Posterior vena cava (tissue), 2 donors: ENCODE measurements around the gene CHST15. TPM values are rescaled to one million over a fixed set of nuclear protein-coding genes. Genes with fewer than 3 reads are reported as not detected.

Source experiments
- DNase-seq: peaks from one replicate; pipeline ENCODE4 v3.0.0-alpha.2; 2020; ENCODE audit warnings: low spot score
- intact Hi-C, 2 donors: fragments of 100-400 bp; cut with DNase I; formaldehyde crosslinking; loops; one replicate each; pipeline versions ENCODE4 v1.14.1 to v1.14.2; 2022 to 2023
- total RNA-seq, 2 donors: library from RNA; stranded (reverse); fragmentation: NEBNext Ultra II Directional; extraction: Animal tissue kit (Norgen Biotek cat#: 25700); gene quantifications; one replicate each; pipeline ENCODE4 v1.2.1, GENCODE V29; 2021
- donor health status: DM: yes; HTN: yes; CAD: no.
- donor health status: DM: yes; HTN: yes; CAD: no.

Gene CHST15
- total RNA-seq, 2 donors from 2014 or later, result 25.8 to 30.1 TPM

DNA sequence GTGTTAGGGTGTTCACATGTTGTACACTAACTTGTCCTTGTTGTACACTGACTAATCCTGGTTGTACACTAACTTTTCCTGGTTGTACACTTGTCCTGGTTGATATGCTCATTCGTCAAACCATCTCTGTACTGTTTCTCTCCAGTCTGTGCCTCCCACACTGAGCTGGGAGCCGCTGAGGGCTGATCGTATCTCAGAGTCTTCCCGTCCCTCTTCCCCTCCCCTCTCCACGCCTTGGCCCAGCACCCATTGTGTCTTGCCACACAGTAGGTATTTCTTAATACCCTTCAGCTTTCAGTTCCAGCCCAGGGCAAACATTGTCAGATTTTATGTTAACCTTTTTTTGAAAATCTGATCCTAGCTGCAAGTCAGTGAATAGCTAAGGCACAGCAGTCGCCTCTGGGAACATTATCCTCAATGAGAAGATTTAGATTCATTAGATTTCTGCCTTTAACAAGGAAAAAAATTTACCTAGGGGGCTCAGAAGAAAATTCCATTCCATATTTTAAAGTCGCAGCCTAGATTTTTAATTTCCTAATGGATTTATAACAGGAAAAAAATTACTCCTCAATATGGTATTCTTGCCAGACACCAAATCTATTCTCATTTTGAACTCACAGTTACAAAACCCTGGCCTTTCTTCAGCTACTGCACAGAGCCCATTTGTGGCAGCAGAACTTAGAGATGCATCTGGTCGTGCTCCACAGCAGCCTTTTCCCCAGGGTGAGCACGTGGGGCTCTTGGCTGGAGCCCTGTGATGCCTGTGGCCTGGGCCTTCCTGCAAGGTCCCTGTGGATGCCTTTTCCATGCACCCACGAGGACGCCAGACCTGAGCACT, 33.0 kb upstream of the CHST15 start:
- intact Hi-C loops, result no loop called here
- DNase-seq, result no peak

DNA sequence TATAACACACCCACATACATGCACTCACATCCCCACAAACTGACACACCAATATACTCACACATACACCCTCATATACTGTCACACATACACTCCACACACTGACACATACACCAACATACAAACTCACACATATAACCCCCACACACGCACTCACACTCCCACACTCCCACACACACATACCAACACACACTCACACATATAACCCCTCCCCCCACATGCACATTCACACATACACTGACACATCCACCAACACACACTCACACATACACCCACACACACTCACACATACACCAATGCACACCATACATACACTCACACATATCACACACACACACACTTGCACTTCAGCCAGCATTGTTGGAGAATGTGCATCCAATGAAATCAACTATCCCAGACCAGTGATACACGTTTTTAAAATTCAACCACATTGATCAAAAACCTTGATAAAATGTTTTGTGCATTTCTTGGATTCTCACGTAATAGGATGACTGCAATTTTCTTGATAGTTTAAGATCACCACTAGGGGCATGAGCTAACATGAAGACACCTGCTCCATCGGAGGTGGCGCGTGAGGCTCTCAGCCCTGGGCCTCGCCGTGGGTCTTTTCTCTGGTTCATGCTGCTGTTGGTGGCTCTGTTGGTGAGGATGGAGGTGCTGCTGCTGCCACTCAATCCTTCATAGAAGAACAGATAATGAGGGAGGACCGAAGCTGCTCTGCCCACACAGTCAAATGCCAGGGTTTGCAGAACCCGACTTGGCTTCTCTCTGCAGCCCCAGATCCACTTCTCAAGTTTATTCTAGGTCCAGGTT, 32.1 kb upstream of the CHST15 start:
- no peak for DNase-seq
- intact Hi-C loops, result no loop called here

DNA sequence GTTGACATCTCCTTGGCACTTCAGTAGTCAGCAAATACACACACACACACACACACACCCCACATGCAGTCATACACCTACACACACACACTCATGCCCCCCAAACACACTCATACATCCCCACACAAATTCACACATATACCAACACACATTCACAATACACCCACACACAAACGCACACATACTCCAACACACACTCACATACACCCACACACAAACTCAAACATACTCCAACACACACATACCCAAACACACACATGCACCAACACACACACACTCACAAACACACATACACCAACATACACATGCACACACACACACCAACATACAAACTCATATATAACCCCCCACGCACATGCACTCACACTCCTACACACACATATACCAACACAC, 31.4 kb upstream of the CHST15 start:
- intact Hi-C loops, result no loop called here
- DNase-seq, result no peak

DNA sequence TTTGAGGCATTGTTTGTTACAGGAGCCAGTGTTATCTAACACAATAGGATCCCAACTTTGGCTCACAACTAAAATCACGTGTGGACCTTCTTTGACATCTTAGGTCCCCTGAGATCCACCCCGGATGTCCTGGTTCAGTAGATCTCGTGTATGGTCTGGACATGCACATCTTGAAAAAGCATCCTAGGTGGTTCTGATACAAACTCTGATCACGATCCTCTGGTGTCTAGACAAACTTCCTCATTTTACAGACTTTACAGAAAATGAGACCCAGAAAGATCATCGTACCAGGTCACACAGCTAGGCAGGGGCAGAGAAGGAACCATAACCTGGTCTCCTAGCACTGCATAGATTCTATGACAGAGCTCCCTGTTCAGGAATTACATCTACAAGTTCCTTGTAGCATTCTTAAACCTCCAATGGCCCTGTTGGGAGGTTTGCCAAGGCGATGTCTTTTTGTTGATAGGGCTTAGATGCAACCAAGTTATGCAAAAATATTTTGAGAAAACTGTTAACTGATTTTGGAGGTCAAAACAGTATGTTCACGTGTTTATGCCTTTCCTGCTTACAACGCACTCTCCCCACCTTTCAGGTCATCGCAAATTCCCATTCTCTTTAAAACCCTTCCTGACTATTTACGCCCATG, 30.8 kb upstream of the CHST15 start:
- intact Hi-C loops, result no loop called here

DNA sequence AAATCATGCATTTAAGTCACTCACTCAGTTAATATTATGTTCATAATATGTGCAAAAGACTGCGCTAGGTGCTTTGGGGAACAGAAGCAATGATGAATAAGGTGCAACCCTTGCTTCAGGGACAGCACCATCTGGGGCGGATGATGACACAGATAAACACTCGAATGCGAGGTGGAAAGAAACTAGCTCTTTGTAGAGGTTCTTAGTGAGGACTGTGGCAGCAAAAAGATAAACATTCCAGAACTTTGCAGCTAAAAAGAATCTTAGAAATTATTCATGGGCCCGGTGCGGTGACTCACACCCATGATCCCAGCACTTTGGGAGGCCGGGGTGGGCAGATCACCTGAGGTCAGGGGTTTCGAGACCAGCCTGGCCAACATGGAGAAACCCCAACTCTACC, 29.8 kb upstream of the CHST15 start:
- intact Hi-C loops, result no loop called here
- DNase-seq, result no peak

More for the DNA sequence above, 30.8 kb upstream of the CHST15 start:
- DNase-seq, result no peak

DNA sequence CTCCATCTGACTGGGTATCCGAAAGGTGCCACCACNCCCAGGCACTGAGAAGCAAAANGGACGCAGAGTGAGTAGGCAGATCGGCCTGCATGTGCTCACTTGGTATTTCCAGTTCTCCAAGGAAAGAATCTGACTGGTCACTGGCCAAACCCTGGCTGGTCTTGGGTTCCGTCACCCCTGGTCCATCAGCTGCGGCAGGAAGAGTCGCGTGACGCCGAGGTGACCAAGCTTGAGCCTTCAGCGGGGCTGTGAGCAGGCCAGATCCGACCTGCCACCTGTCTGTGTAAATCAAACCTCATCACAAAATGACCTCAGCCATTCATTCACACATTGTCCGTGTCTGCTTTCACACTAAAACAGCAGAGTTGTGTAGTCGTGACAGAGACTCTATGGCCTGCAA, 28.8 kb upstream of the CHST15 start:
- intact Hi-C loops, result no loop called here
- DNase-seq, result no peak

DNA sequence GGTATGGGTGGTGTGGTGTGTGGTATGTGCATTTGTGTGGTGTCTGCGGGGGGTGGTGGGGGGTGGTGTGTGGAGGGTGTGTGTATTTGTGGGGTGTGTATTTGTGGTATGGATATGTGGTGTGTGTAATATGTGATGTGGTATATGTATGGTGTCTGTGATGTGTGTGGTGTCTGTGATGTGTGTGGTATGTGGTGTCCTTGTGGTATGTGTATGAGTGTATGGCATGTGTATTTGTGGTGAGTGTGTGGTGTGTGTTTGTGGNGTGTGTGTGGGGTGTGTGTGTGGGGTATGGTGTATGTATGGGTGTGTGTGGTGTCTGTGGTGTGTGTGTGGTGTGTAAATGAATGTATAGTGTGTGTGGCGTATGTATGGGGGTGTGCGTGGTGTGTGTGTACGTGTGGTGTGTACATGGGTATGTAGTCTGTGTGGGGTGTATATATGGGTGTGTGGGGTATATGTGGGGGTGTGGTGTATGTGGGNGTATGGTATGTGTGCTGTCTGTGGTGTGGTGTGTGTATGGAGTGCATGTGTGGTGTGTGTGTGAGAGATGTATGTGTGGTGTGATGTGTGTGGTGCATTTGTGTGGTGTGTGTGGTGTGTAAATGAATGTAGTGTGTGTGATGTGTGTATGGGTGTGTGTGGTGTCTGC, 27.1 kb upstream of the CHST15 start:
- DNase-seq, result no peak
- intact Hi-C loops, result no loop called here

DNA sequence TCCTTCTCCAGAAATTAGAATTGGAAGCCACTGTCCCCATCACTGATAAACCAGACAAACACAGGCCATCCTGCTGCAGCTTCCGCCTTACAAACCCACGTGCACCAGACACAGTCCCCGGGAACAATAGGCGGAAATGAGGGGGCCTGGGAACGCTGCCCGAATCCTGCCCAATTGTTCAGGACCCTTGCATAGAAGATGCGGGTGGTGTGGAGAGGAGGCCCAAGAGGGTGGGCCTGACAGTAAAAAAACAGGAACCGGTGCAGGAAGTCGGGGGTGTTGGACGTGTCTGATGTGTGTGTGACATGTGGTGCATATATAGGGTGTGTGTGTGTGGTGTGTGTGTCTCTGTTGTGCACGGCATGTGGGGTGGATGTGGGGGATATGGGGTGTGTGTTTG, 26.5 kb upstream of the CHST15 start:
- no peak for DNase-seq
- intact Hi-C loops, result no loop called here

DNA sequence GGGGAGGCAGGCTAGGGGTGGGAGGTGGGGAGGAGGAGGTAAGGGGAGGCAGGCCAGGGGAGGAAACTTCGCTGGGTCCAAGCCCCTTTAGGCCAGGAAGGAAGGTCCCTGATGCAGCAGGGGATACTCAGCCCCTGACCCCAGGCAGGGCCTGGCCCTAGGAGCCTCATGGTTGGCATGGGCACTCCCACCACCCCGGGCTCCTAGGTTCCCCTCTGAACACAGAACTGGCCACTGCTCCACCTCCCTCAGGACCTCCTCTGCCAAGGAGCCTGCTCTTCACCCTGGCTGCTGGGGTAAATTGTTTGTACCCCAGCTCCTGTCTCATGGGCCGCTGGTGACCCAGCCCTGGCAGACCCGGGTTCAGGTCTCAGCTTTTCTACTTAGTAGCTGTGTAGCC, 25.8 kb upstream of the CHST15 start:
- intact Hi-C loops, result no loop called here
- DNase-seq, result no peak

DNA sequence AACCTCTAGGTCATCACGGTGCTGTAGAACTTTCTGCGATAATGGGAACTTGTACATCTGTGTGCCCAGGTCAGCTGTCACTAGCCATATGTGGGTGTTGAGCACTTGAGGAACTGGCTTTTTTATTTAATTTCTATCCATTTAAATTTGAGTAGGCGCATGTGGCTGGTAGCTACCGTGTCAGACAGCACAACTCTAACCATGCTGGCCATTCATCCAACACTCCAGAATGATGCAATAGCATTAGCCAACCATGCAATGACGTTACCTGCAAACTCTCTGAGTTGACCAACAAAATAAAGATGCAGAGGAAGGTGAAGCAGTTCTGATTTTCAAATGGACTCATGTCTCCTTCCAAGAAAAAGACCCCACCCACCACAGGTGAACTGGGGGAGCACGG, 24.4 kb upstream of the CHST15 start:
- no peak for DNase-seq
- intact Hi-C loops, result no loop called here

DNA sequence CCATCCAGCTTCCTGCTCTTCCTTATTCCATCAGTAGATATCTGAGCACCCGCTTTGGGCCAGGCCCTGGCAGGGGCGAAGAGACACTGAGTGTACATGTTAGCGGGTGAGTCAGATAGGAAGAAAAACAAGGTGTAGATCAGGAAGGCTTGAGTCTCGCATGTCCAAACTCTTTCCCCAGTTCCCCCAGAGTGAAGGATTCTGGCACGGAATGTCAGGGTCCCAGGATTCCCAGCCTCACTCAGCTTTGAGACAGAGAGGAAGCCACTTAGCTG, 24.1 kb upstream of the CHST15 start:
- no peak for DNase-seq

DNA sequence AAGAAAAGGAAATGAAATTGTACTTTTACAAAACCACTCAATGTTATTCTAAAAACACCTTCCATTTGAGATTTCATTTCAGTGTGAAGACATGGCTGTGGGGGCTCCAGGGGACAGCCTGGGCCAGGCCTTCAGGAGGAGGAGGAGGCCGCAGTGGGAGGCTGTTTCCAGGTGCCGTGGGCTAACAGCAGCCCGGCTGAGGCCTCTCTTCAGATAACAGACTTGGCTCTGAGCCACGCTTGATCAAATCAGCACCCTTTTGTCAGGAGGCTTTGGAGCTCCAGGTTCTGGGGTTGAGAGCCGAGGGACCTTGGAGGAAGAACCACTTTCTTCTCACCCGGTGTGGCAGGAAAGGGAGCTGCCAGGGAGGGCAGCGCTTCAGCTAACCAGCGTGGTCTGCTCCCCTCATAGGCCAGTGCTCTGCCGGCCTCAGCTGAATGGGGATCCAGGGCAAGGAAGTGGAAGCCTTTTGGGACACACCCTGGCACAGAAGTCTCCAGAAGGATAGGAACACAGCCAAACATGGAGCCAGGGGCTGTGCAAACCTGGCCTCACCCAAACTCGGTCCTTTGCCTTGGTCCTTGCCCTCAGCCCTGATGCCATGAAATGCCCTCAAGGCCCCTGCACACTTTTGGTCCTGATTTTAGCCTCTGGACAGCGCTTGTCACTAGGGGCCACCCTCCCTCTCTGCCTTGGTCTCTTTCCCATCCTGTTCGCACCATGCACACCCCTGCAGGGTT, 23.5 kb upstream of the CHST15 start:
- DNase-seq, result no peak
- intact Hi-C loops, result no loop called here

More for the DNA sequence above, 24.1 kb upstream of the CHST15 start:
- intact Hi-C loops, result no loop called here

DNA sequence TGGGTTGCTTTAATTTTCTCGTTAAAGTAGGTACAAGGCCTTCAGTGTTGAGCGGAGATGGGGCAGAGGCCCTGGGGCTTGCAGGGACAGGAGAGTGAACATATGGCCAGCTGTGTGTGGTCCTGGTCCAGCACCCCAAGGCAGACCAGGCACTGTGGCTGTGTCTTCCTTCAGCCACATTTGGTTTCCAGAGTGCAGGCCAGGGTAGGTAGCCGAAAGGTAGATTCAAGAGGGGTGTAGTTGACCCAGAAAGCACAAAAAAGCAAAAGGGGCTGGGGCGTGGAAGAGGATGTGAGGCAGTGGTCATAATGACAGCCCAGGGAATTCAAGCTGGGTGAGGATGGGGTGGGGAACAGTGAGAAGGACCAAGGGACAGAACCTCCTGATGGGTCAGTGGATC, 21.3 kb upstream of the CHST15 start:
- no peak for DNase-seq
- intact Hi-C loops, result no loop called here

DNA sequence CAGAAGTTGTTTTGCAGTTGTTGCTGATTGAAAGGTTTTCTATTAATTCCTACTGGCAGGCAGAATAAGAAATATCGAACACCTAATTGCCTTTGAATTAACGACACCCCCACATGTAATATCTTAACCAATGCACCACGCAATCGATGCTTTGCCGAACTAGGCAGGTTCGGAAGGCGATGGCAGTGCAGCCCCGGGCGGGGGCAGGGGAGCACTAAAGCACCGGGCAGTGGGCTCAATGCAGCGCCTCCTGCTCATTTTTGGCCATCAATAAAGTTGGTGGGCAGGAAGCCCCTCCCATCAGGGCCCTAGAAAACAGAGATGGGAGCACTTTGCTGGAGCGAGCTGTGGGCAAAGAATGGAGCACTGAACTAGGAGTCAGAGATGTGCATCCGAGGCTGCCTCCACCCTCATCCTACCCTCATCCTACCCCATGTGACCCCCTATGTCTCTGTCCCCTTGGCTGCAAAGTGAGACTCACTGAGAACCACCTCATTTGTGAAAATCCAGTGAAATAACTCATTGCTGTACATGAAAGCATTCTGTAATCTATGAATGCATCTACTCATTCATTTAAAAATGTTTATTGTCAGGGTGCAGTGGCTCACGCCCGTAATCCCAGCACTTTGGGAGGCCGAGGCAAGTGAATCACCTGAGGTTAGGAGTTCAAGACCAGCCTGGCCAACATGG, 19.6 kb upstream of the CHST15 start:
- DNase-seq, result no peak
- intact Hi-C loops, result no loop called here

DNA sequence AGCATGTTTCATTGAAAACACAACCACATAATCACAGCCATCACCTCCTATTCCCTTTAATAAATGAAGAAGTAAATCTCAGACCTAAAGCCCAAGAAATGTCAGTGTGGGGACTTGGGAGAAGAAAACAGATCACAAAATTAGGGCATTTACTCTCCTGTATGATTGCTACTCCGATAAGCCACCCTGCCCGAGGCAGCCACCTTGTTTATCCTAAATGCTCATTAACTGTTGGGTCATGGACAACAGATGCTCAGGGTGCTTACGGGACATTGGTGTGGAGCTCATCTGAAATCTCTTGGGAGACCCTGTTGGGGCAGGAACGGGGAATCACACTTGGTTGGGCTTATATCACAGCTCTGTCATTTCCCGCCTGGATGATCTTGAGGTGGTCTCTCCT, 17.5 kb upstream of the CHST15 start:
- DNase-seq, result no peak
- intact Hi-C loops, result no loop called here

DNA sequence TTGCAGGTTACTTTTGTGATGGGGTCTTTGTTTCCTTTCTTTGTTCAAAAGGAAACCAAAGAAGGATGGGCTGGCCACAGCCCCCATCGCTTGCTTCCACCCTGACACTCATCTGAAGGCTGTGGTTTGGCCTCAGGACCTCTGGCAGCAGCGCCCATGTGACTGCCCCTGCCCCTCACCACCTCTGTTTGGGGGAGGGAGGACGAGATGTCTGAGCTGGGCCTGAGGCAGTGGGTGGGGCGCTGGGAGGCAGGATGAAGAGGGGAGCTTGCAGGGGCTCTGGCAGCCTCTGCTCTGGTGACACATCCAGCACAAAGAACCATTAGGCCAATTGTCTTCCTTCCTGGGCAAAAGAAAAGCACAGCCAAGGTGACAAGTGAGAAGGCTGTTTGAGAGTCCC, 15.9 kb upstream of the CHST15 start:
- DNase-seq, result no peak
- intact Hi-C loops, result no loop called here

DNA sequence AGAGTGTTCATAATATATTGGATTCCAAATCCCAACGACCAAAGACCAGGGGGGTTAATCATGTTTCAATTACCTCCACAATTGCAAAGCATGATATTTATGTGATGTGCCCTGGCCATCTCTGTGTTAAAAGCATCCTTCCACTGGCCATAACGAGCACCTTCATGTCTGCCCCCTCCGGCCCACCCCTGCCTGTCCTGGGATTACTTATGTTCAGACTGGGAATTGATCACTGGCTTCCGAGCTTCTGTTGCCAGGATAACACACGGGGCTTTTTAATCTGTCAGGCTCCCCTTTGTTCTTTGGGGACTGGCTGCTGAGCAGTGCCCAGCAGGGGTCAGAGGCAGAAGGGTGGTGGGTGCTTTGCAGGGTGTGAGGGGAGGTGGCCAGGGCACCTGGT, 13.7 kb upstream of the CHST15 start:
- DNase-seq, result no peak
- intact Hi-C loops, result no loop called here

DNA sequence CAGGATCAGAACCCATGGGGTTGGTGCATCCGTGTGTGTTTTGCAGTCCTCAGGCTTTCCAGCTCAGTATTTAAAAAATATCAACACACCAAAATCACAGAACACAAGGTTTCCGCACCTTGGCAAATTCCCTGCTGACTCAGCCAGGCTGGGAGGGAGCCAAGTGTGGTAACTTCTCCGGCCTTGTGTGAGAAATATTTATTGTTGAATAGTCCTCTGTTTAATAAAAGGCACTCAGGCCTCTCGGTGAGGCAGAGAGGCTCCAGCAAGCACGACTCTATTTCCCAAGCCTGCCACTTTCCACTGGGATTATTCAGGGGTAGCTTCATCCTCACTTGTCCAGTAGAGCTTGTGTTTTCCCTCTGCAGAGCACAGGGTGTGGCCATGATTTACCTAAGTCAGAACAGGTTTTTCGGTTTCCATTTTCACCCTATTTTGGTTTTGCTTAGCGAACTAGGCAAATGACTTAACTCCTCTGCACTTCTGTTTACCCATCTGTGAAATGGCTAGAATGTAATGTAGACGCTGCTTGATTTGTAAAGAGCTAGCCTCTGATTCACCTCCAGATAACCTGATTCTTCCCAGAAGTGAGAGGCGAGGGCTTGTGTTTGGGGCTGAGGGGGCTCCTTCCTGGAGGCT, 13.0 kb upstream of the CHST15 start:
- peak; percentile 89 for DNase-seq
- intact Hi-C loops, result no loop called here
